ENCODE data around the gene TRIM72. TPM values are rescaled to one million over a fixed set of nuclear protein-coding genes. Genes with fewer than 3 reads are reported as not detected.

TRIM72 gene
- total and polyA plus RNA-seq, 11 donors = 0.32 to 3.4 (median 1.4) TPM

DNA sequence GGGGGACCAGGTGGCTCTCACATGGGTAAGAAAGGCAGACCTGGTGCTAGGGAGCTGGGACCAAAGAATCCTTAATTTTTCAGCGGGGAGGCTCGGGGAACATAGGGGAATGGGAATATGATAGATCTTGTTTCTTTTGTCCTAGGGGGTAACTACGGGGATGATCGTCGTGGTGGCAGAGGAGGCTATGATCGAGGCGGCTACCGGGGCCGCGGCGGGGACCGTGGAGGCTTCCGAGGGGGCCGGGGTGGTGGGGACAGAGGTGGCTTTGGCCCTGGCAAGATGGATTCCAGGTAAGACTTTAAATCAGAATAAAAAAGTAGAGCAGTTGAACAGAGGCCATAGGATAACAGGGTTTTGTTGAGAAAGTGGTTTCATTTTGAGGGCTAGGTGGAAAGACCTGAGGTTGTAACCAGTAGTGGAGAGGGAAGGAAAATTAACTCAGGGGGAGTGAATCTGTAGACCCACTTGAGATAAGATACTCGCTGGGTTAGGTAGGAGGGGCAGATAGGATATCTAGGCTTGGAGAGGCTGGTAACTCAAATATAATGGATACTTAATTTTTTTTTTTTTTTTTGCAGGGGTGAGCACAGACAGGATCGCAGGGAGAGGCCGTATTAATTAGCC lies 23.0 kb upstream of the TRIM72 start:
- ATAC-seq (no peak), DNase-seq (no peak)
- WGBS, 4 donors = 90 to 93% (median 92%) methylated on average over 17 of the region's 17 CpGs
- Histone ChIP-seq H3K4me1 (peaks cover 0 to 11% (median 0%) of the 10 kb centered on the region in 12 donors), H3K27ac (no peak overlapping the region), H3K36me3 (peaks cover 14 to 100% (median 100%) of the 10 kb centered on the region in 9 donors), H3K27me3 (no peaks in the 10 kb centered on the region), H3K9me3 (no peaks in the 10 kb centered on the region), H3K4me3 (no peak overlapping the region)
- intact Hi-C loops (cut with DNase I) = loop anchor here in 1 of 10 donors (10.0 kb wide), 1 partner anchor 234 kb away; the partner anchor contains the start of gene COX6A2
- TF ChIP-seq POLR2A (IDR thresholded peaks at IDR 0.05) = no peak
- TF ChIP-seq, protein P1, sequence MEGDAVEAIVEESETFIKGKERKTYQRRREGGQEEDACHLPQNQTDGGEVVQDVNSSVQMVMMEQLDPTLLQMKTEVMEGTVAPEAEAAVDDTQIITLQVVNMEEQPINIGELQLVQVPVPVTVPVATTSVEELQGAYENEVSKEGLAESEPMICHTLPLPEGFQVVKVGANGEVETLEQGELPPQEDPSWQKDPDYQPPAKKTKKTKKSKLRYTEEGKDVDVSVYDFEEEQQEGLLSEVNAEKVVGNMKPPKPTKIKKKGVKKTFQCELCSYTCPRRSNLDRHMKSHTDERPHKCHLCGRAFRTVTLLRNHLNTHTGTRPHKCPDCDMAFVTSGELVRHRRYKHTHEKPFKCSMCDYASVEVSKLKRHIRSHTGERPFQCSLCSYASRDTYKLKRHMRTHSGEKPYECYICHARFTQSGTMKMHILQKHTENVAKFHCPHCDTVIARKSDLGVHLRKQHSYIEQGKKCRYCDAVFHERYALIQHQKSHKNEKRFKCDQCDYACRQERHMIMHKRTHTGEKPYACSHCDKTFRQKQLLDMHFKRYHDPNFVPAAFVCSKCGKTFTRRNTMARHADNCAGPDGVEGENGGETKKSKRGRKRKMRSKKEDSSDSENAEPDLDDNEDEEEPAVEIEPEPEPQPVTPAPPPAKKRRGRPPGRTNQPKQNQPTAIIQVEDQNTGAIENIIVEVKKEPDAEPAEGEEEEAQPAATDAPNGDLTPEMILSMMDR (IDR thresholded peaks at IDR 0.05) = no peak

DNA sequence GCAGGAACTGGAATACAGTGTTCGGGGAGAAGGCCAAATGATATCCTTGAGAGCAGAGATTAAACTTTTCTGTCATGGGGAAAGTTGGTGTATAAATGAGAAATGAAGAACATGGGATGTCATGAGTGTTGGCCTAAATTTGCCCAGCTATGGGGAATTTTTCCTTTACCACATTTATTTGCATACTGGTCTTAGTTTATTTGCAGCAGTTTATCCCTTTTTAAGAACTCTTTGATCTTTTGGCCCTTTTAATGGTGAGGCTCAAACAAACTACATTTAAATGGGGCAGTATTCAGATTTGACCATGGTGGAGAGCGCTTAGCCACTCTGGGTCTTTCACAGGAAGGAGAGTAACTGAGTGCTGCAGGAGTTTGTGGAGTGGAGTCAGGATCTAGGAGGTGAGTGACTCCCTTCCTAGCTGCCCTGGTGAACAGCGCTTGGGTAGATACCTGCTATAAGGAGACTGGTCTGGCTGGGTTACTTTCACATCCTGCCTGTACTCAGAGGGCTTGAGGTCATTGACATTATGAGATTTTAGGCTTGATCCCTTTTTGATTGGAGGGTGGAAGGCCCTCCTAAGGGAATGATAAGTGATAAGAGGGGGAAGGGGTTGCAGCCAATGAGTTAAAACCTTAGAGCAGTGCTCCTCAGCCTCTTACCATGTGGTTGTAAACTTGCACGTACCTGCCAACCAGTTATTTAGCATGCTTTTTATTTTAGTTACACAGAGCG lies 22.1 kb upstream of the TRIM72 start:
- H3K36me3 ChIP-seq = peaks cover 12 to 100% (median 100%) of the 10 kb centered on the region in 9 donors
- no peaks in the 10 kb centered on the region for H3K27me3 ChIP-seq
- intact Hi-C loops (cut with DNase I) = loop anchor here in 1 of 10 donors (10.0 kb wide), 1 partner anchor 233 kb away; the partner anchor contains the start of gene COX6A2
- DNase-seq (no peak), ATAC-seq (no peak)
- WGBS, 4 donors = 79 to 83% (median 81%) methylated on average over 5 of the region's 5 CpGs
- H3K9me3 ChIP-seq = no peaks in the 10 kb centered on the region
- H3K4me3 ChIP-seq = no peak overlapping the region
- H3K4me1 ChIP-seq = peaks cover 0 to 4% (median 0%) of the 10 kb centered on the region in 12 donors
- no peak overlapping the region for H3K27ac ChIP-seq
- no peak for TF ChIP-seq POLR2A (IDR thresholded peaks at IDR 0.05)
- TF ChIP-seq, protein P1 (IDR thresholded peaks at IDR 0.05) = no peak

DNA sequence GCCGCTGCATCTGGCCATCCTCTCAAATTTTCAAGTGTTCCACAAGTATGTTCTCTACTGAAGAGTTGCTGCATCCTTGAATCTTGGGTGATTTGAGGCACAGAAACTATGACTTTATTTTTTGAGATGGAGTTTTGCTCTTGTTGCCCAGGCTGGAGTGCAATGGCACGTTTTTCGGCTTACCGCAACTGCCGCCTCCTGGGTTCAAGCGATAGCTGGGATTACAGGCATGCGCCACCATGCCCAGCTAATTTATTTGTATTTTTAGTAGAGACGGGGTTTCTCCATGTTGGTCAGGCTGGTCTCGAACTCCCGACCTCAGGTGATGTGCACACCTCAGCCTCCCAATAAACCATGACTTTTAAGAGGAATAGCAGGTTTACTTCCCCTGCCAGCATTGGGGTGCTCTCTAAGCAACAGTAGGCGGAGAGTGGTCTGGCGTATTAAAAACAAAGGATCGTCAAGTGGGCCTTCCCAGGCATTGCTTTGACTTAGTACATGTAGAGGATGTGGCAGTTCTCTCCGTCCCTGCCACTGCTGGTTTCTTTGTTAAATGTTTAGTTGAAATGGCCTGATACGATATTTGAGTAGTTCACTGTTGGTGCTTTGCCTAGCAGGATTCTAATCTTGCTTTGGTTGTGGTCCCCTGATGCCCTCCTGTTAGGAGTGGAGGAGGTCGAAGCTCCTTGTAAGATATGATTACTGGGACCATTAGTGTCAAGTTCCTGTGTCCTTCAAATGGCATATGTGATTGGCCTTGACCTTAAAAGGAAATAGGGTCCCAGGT lies 20.9 kb upstream of the TRIM72 start:
- ATAC-seq = no peak
- H3K27ac ChIP-seq = no peak overlapping the region
- H3K27me3 ChIP-seq = no peaks in the 10 kb centered on the region
- H3K9me3 ChIP-seq = no peaks in the 10 kb centered on the region
- DNase-seq = no peak
- intact Hi-C loops (cut with DNase I) = loop anchor here in 1 of 10 donors (10.0 kb wide), 1 partner anchor 232 kb away; the partner anchor contains the start of gene COX6A2
- peaks cover 11 to 100% (median 93%) of the 10 kb centered on the region in 9 donors for H3K36me3 ChIP-seq
- peaks cover 0 to 4% (median 0%) of the 10 kb centered on the region in 12 donors for H3K4me1 ChIP-seq
- no peak for TF ChIP-seq POLR2A (IDR thresholded peaks at IDR 0.05)
- TF ChIP-seq, protein P1 (IDR thresholded peaks at IDR 0.05) = no peak
- H3K4me3 ChIP-seq = no peak overlapping the region
- WGBS, 4 donors = 87 to 92% (median 92%) methylated on average over 16 of the region's 16 CpGs
